ENCODE measurements around the gene MAN1A1. TPM values are rescaled to one million over a fixed set of nuclear protein-coding genes. Genes with fewer than 3 reads are reported as not detected.

MAN1A1 gene
- total and polyA plus RNA-seq, 2 of the 8 experiments (the other 6 are each of a cell fraction or from before 2014, with no cell fraction given) = 1.8 to 5.4 TPM

DNA sequence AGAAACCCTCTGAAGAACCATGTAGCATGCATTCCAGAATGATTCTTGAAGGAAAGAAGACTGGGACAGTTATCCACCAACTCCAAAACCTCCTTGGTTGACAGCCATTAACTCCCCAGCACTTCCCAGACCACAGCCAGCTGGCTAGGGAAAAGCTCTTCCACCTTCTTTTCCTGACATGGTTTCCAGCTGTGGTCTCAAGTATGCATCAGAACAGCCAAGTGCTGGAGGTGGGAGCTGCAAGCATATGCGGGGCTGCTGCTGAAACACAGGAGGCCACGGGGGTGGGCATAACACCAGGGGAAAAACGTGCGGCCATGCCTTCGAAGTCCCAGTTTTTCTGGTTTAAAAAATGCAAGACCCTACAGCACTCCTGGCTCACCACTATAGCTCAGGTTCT is 163.1 kb downstream of the MAN1A1 start:
- Histone ChIP-seq H3K79me1 (ENCODE audit: low read depth, low read length) (no peaks in the 10 kb centered on the region), H2BK120ac (replicated peaks; ENCODE audit: low read depth, low read length) (no peak overlapping the region), H3K4me3 (ENCODE audit: extremely low read depth in 1 of 4, insufficient read depth in 2 of 4, low read depth in 3 of 4, low read length in 4 of 4) (no peak overlapping the region), H3K23me2 (ENCODE audit: low read depth, low read length) (no peaks in the 10 kb centered on the region), H2AFZ (ENCODE audit: low read length) (no peak overlapping the region), H3K9me3 (ENCODE audit: insufficient read depth in 2 of 2, low read depth in 1 of 2, low read length in 1 of 2) (no peaks in the 10 kb centered on the region), H3K27ac (ENCODE audit: low read depth, low read length) (no peak overlapping the region), H3K4me1 (replicated peaks in 1 of 4; ENCODE audit: control insufficient read depth in 3 of 4, insufficient read depth in 4 of 4, low read length in 3 of 4) (peaks cover 0 to 2% (median 0%) of the 10 kb centered on the region in 4 experiments; a peak in 1 of 7 replicates), H2AK5ac (ENCODE audit: low read depth, low read length) (no peak overlapping the region), H4K5ac (ENCODE audit: insufficient read length, low read depth, low read length) (no peak overlapping the region), H3K4me2 (ENCODE audit: insufficient read depth in 1 of 2, low read depth in 2 of 2, low read length in 2 of 2) (no peak overlapping the region), H3K18ac (ENCODE audit: extremely low read depth, low read length) (no peak overlapping the region), H3K4ac (replicated peaks; ENCODE audit: insufficient read length, low read depth, low read length) (no peak overlapping the region), H2BK15ac (ENCODE audit: low read length) (no peak overlapping the region), H3K23ac (ENCODE audit: insufficient read length) (no peak overlapping the region), H3K56ac (replicated peaks; ENCODE audit: insufficient read length, low read depth, low read length) (no peak overlapping the region), H3K36me3 (ENCODE audit: control insufficient read depth in 2 of 4, insufficient read depth in 4 of 4, low read length in 3 of 4) (no peaks in the 10 kb centered on the region), H2BK20ac (ENCODE audit: low read length) (no peak overlapping the region), H3K9ac (replicated peaks in 1 of 4; ENCODE audit: extremely low read depth in 1 of 4, low read depth in 3 of 4, low read length in 3 of 4) (no peak overlapping the region), H4K8ac (ENCODE audit: extremely low read depth, insufficient read depth, low read length) (no peak overlapping the region), H2BK12ac (ENCODE audit: low read depth, low read length) (no peak overlapping the region), H2BK5ac (ENCODE audit: low read depth, low read length) (no peak overlapping the region), H3K79me2 (ENCODE audit: control insufficient read depth in 1 of 2, insufficient read depth in 2 of 2, low read length in 2 of 2) (no peaks in the 10 kb centered on the region), H3K27me3 (replicated peaks in 1 of 4; ENCODE audit: control insufficient read depth in 3 of 4, extremely low read depth in 1 of 4, insufficient read depth in 3 of 4, low read length in 3 of 4) (no peaks in the 10 kb centered on the region), H4K20me1 (replicated peaks in 1 of 2; ENCODE audit: control insufficient read depth in 1 of 2, insufficient read depth in 2 of 2, low read length in 2 of 2) (no peaks in the 10 kb centered on the region), H3K14ac (ENCODE audit: insufficient read length) (no peak overlapping the region), H4K91ac (replicated peaks; ENCODE audit: insufficient read length, low read length) (no peak overlapping the region)
- CTCF ChIA-PET (ENCODE audit: partially characterized antibody) = no interaction called here
- WGBS, 2 experiments (ENCODE audit: extremely low coverage in 1 of 2, insufficient coverage in 1 of 2, insufficient read length in 1 of 2, insufficient replicate concordance in 2 of 2, low coverage in 1 of 2, low lambda C conversion rate in 2 of 2, missing lambda C conversion rate in 1 of 2) = 69% methylated on average over 5 of the region's 5 CpGs; no CpG with 5 or more reads in 1 of the 2 experiments
- FAIRE-seq (no peak), DNase-seq (ENCODE audit: low read depth in 1 of 2, low spot score in 2 of 2) (no peak)
- TF ChIP-seq YY1 (IDR thresholded peaks at IDR 0.05; ENCODE audit: low read depth, low read length) = no peak
- TF ChIP-seq POU5F1 (IDR thresholded peaks at IDR 0.05; ENCODE audit: low read depth, low read length) = no peak
- TF ChIP-seq NANOG (IDR thresholded peaks at IDR 0.05; ENCODE audit: insufficient read depth, low read depth, low read length, poor library complexity, severe bottlenecking) = no peak
- TF ChIP-seq EP300 (IDR thresholded peaks at IDR 0.05; ENCODE audit: borderline replicate concordance in 1 of 2, low read depth in 2 of 2, low read length in 2 of 2) = no peak
- TF ChIP-seq KDM4A (IDR thresholded peaks at IDR 0.05; ENCODE audit: low read depth, low read length, severe bottlenecking) = no peak
- no peak for TF ChIP-seq SRF (IDR thresholded peaks at IDR 0.05; ENCODE audit: low read depth, low read length)
- no peak for TF ChIP-seq TAF7 (optimal IDR thresholded peaks at IDR 0.05; ENCODE audit: borderline replicate concordance, low read depth, low read length)
- TF ChIP-seq, protein P1, sequence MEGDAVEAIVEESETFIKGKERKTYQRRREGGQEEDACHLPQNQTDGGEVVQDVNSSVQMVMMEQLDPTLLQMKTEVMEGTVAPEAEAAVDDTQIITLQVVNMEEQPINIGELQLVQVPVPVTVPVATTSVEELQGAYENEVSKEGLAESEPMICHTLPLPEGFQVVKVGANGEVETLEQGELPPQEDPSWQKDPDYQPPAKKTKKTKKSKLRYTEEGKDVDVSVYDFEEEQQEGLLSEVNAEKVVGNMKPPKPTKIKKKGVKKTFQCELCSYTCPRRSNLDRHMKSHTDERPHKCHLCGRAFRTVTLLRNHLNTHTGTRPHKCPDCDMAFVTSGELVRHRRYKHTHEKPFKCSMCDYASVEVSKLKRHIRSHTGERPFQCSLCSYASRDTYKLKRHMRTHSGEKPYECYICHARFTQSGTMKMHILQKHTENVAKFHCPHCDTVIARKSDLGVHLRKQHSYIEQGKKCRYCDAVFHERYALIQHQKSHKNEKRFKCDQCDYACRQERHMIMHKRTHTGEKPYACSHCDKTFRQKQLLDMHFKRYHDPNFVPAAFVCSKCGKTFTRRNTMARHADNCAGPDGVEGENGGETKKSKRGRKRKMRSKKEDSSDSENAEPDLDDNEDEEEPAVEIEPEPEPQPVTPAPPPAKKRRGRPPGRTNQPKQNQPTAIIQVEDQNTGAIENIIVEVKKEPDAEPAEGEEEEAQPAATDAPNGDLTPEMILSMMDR (IDR thresholded peaks at IDR 0.05; ENCODE audit: control extremely low read depth in 1 of 3, insufficient read depth in 1 of 3, low read depth in 1 of 3, low read length in 3 of 3) = no peak
- no peak for TF ChIP-seq RFX5 (IDR thresholded peaks at IDR 0.05; ENCODE audit: borderline replicate concordance, low read depth, low read length)
- TF ChIP-seq, protein P2, sequence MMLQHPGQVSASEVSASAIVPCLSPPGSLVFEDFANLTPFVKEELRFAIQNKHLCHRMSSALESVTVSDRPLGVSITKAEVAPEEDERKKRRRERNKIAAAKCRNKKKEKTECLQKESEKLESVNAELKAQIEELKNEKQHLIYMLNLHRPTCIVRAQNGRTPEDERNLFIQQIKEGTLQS (IDR thresholded peaks at IDR 0.05; ENCODE audit: insufficient read depth, low read depth, low read length) = no peak
- TF ChIP-seq ZNF274 (IDR thresholded peaks at IDR 0.05; ENCODE audit: borderline replicate concordance, extremely low read depth, low read length) = no peak
- POLR2A ChIA-PET (ENCODE audit: partially characterized antibody) = no interaction called here
